ENCODE results near the gene KIF11. TPM values are rescaled to one million over a fixed set of nuclear protein-coding genes. Genes with fewer than 3 reads are reported as not detected.

Gene KIF11
- total and polyA plus RNA-seq, 2 of the 13 experiments (the other 11 are each of a cell fraction or from before 2014, with no cell fraction given) = 8.7 to 38.4 TPM

DNA sequence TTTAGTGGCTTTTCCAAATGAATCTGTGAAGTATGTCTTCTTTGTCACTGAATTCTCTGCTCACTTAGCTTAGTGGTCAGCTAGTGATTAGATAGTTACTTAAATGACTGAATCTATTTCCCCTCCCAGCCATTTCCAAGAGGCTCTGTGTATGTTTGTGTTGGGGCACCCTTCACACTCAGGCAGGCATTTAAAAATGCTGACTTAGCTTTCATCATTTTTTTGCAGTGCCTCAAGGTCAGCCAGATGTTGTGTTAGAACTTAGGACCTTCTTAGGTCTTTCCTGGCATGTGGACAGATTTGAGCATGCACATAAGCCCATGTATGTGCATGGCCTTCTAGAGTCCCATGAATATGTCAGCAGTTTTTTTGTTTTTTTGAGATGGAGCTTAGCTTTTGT lies 71.4 kb downstream of the KIF11 start:
- intact Hi-C loops (cut with micrococcal nuclease; ENCODE audit: unreplicated experiment) (no loop called here), in situ Hi-C loops (cut with HindIII; ENCODE audit: extremely low pct_ligation_motif_present, low pct_unique_long_range_greater_than_20kb) (no loop called here)
- 0 out of 2 replicates have a peak, but pooled peaks cover 5% of the 10 kb centered on the region for H3K4me1 ChIP-seq (ENCODE audit: insufficient read depth, low read length)
- no peak overlapping the region for H3K4me2 ChIP-seq (ENCODE audit: low read depth, low read length)
- no peaks in the 10 kb centered on the region for H3K79me2 ChIP-seq (ENCODE audit: insufficient read depth, low read length)
- H4K20me1 ChIP-seq (ENCODE audit: insufficient read depth, low read length) = no peaks in the 10 kb centered on the region
- FAIRE-seq (no peak), DNase-seq (ENCODE audit: low spot score) (no peak), ATAC-seq (no peak)
- peak; percentile 94 for TF ChIP-seq MAFF (IDR thresholded peaks at IDR 0.05; ENCODE audit: low read depth, low read length)
- TF ChIP-seq, protein P1, sequence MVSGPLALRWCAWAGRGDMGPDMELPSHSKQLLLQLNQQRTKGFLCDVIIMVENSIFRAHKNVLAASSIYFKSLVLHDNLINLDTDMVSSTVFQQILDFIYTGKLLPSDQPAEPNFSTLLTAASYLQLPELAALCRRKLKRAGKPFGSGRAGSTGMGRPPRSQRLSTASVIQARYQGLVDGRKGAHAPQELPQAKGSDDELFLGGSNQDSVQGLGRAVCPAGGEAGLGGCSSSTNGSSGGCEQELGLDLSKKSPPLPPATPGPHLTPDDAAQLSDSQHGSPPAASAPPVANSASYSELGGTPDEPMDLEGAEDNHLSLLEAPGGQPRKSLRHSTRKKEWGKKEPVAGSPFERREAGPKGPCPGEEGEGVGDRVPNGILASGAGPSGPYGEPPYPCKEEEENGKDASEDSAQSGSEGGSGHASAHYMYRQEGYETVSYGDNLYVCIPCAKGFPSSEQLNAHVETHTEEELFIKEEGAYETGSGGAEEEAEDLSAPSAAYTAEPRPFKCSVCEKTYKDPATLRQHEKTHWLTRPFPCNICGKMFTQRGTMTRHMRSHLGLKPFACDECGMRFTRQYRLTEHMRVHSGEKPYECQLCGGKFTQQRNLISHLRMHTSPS (CRISPR knock-in tag; IDR thresholded peaks at IDR 0.05; ENCODE audit: low read depth) = no peak
- TF ChIP-seq MAFK (conservative IDR thresholded peaks at IDR 0.05 in 1 of 2, IDR thresholded peaks at IDR 0.05 in 1 of 2; ENCODE audit: low read length in 2 of 2) = peak; percentile 95
- H3K9ac ChIP-seq (ENCODE audit: insufficient read depth, low read depth, low read length) = no peak overlapping the region
- no peaks in the 10 kb centered on the region for H3K36me3 ChIP-seq (replicated peaks in 1 of 2; ENCODE audit: control insufficient read depth in 1 of 2, insufficient read depth in 2 of 2, low read length in 2 of 2)
- no TSS peak for BruUV-seq (replicated peaks)
- no peak overlapping the region for H2AFZ ChIP-seq (ENCODE audit: low read length)
- H3K27me3 ChIP-seq (ENCODE audit: control insufficient read depth in 1 of 2, insufficient read depth in 2 of 2, low read length in 2 of 2) = no peaks in the 10 kb centered on the region
- peaks cover 15% of the 10 kb centered on the region for H3K9me3 ChIP-seq (ENCODE audit: low read length)
- no peak overlapping the region for H3K4me3 ChIP-seq (replicated peaks in 1 of 3; ENCODE audit: insufficient read depth in 1 of 3, low read depth in 2 of 3, low read length in 3 of 3)
- ChIA-PET POLR2A (no interaction called here), CTCF (ENCODE audit: low intra/inter-chr PET ratio, low total read pairs) (no interaction called here)
- H3K27ac ChIP-seq (ENCODE audit: extremely low read length, insufficient read depth, low read length) = no peak overlapping the region

DNA sequence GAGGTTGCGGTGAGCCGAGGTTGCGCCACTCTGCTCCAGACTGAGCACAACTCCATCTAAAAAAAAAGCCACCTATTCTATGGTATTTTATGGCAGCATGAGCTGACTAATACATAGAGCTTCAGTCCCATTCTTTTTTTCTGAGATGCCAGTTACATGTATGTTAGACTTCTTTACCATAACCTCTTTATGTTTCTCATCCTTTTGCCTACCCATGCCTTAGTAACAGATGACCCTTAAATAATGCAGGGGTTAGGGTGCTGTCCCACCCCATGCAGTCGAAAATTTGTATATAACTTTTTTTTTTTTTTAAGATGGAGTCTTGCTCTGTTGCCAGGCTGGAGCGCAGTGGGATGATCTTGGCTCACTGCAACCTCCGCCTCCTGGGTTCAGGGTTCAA lies 74.1 kb downstream of the KIF11 start:
- POLR2A ChIA-PET = no interaction called here
- ATAC-seq (no peak), FAIRE-seq (no peak), DNase-seq (ENCODE audit: low spot score) (no peak)
- BruUV-seq (replicated peaks) = no TSS peak
- Histone ChIP-seq H3K27me3 (ENCODE audit: control insufficient read depth in 1 of 2, insufficient read depth in 2 of 2, low read length in 2 of 2) (no peaks in the 10 kb centered on the region), H3K9ac (ENCODE audit: insufficient read depth, low read depth, low read length) (no peak overlapping the region), H4K20me1 (ENCODE audit: insufficient read depth, low read length) (no peaks in the 10 kb centered on the region), H3K27ac (ENCODE audit: extremely low read length, insufficient read depth, low read length) (no peak overlapping the region), H3K36me3 (replicated peaks in 1 of 2; ENCODE audit: control insufficient read depth in 1 of 2, insufficient read depth in 2 of 2, low read length in 2 of 2) (no peaks in the 10 kb centered on the region), H3K9me3 (ENCODE audit: low read length) (peaks cover 15% of the 10 kb centered on the region), H3K4me1 (ENCODE audit: insufficient read depth, low read length) (0 out of 2 replicates have a peak, but pooled peaks cover 5% of the 10 kb centered on the region), H3K79me2 (ENCODE audit: insufficient read depth, low read length) (no peaks in the 10 kb centered on the region), H3K4me2 (ENCODE audit: low read depth, low read length) (no peak overlapping the region), H3K4me3 (replicated peaks in 1 of 3; ENCODE audit: insufficient read depth in 1 of 3, low read depth in 2 of 3, low read length in 3 of 3) (no peak overlapping the region), H2AFZ (ENCODE audit: low read length) (no peak overlapping the region)
- in situ Hi-C loops (cut with HindIII; ENCODE audit: extremely low pct_ligation_motif_present, low pct_unique_long_range_greater_than_20kb) = no loop called here
- CTCF ChIA-PET (ENCODE audit: low intra/inter-chr PET ratio, low total read pairs) = no interaction called here
- TF ChIP-seq RFX5 (IDR thresholded peaks at IDR 0.05; ENCODE audit: low read depth, low read length) (peak; percentile 59; the same call in 1 of the 2 replicates), AGO2 (optimal IDR thresholded peaks at IDR 0.05; ENCODE audit: low read depth, low read length) (no peak), MEIS1 (CRISPR knock-in tag; IDR thresholded peaks at IDR 0.05; ENCODE audit: borderline replicate concordance) (no peak)
- 81% methylated on average over 6 of the region's 6 CpGs for WGBS (ENCODE audit: low lambda C conversion rate)
- intact Hi-C loops (cut with micrococcal nuclease; ENCODE audit: unreplicated experiment) = no loop called here

Measured in HepG2 (cell line).